IMR-90 (cell line): Measurements from ENCODE around the gene SIM2. TPM values are rescaled to one million over a fixed set of nuclear protein-coding genes. Genes with fewer than 3 reads are reported as not detected.

Experiments used
- ATAC-seq: fragments of 200-7000 bp; cut with Tn5 transposase; 2 replicates; pipeline ENCODE4 v1.9.1; 2020; ENCODE audit warnings: low read depth, mild to moderate bottlenecking, moderate library complexity
- BruUV-seq: library from RNA; stranded (reverse); fragments of 400-500 nt; replicated peaks from 2 replicates; lab custom pipeline; 2021; lab: Mats Ljungman, UMichigan
- CTCF ChIA-PET: fragments of 300-600 bp; formaldehyde crosslinking; extraction: SDS; loops from one replicate; lab custom pipeline; 2021; ENCODE audit warnings: antibody characterized with exemption; lab: Yijun Ruan, JAX
- POLR2A ChIA-PET: fragments of 300-600 bp; sonication (Branson Sonifier 250); formaldehyde crosslinking; loops from one replicate; lab custom pipeline; 2022; ENCODE audit warnings: antibody characterized with exemption; ENCODE audit not compliant: unreplicated experiment; lab: Charles Lee
- DNase-seq: peaks from one replicate; pipeline ENCODE4 v3.0.0; 2013
- H2AFZ ChIP-seq: replicated peaks from 2 replicates; pipeline ENCODE3; 2013; ENCODE audit warnings: low read length, mild to moderate bottlenecking; ENCODE audit not compliant: poor library complexity
- H2AK5ac ChIP-seq: 2 replicates; pipeline ENCODE4 v1.6.1; 2013; ENCODE audit warnings: low read depth, low read length, inconsistent platforms
- H2AK9ac ChIP-seq: replicated peaks from 2 replicates; pipeline ENCODE3; 2013; ENCODE audit warnings: mild to moderate bottlenecking, low read depth, low read length, moderate library complexity; ENCODE audit not compliant: poor library complexity
- H2BK120ac ChIP-seq: 2 replicates; pipeline ENCODE4 v1.6.1; 2013; ENCODE audit warnings: low read depth, low read length, inconsistent platforms
- H2BK15ac ChIP-seq: 3 replicates; pipeline ENCODE4 v1.6.1; 2013; ENCODE audit warnings: low read depth, low read length, inconsistent platforms
- H2BK20ac ChIP-seq: 2 replicates; pipeline ENCODE4 v1.6.1; 2013; ENCODE audit warnings: low read depth, mild to moderate bottlenecking, inconsistent platforms, low read length, moderate library complexity
- H2BK5ac ChIP-seq: 2 replicates; pipeline ENCODE4 v1.6.1; 2013; ENCODE audit warnings: mild to moderate bottlenecking, low read depth, low read length, inconsistent platforms; ENCODE audit not compliant: poor library complexity, severe bottlenecking
- H3K14ac ChIP-seq: replicated peaks from 2 replicates; pipeline ENCODE4 v1.6.1; 2013; ENCODE audit warnings: low read depth, low read length, inconsistent platforms
- H3K18ac ChIP-seq: 2 replicates; pipeline ENCODE4 v1.6.1; 2013; ENCODE audit warnings: low read depth, low read length, control low read depth
- H3K23ac ChIP-seq: 2 replicates; pipeline ENCODE4 v1.6.1; 2013; ENCODE audit warnings: low read depth, low read length, inconsistent platforms
- H3K27ac ChIP-seq: 2 replicates; pipeline ENCODE4 v1.5.1; 2013; ENCODE audit warnings: mild to moderate bottlenecking, control low read depth, low read length; ENCODE audit not compliant: insufficient read depth
- H3K27me3 ChIP-seq: 2 replicates; pipeline ENCODE4 v1.6.1; 2013; ENCODE audit warnings: low read length; ENCODE audit not compliant: control insufficient read depth, insufficient read depth
- H3K36me3 ChIP-seq: 2 replicates; pipeline ENCODE4 v1.6.1; 2013; ENCODE audit warnings: low read length, mixed read lengths; ENCODE audit not compliant: control insufficient read depth, insufficient read depth
- H3K4ac ChIP-seq: 2 replicates; pipeline ENCODE4 v1.6.1; 2013; ENCODE audit warnings: low read depth, low read length, inconsistent platforms
- H3K4me1 ChIP-seq: 2 replicates; pipeline ENCODE4 v1.6.1; 2013; ENCODE audit warnings: low read length, mixed read lengths; ENCODE audit not compliant: control insufficient read depth, insufficient read depth
- H3K4me2 ChIP-seq: 2 replicates; pipeline ENCODE4 v1.6.1; 2013; ENCODE audit warnings: low read depth, mild to moderate bottlenecking, control low read depth, low read length, moderate library complexity
- H3K4me3 ChIP-seq: 2 replicates; pipeline ENCODE4 v1.5.1; 2013; ENCODE audit warnings: low read depth, mild to moderate bottlenecking, control low read depth, low read length, moderate library complexity; ENCODE audit not compliant: insufficient read depth
- H3K56ac ChIP-seq: 2 replicates; pipeline ENCODE4 v1.6.1; 2013; ENCODE audit warnings: low read length, inconsistent platforms; ENCODE audit not compliant: insufficient read depth; ENCODE audit errors: extremely low read depth
- H3K79me1 ChIP-seq, 2 experiments: 2 replicates each; pipeline ENCODE4 v1.6.1; 2013; ENCODE audit warnings: low read length in 2 of 2, inconsistent platforms in 1 of 2, low read depth in 1 of 2
- H3K9ac ChIP-seq: 2 replicates; pipeline ENCODE4 v1.6.1; 2013; ENCODE audit warnings: low read depth, low read length, control low read depth
- H3K9me1 ChIP-seq: 2 replicates; pipeline ENCODE4 v1.6.1; 2013; ENCODE audit warnings: low read length, inconsistent platforms; ENCODE audit not compliant: insufficient read depth
- H3K9me3 ChIP-seq: 2 replicates; pipeline ENCODE4 v1.6.1; 2013; ENCODE audit warnings: low read length; ENCODE audit not compliant: control insufficient read depth, insufficient read depth
- H4K20me1 ChIP-seq: 2 replicates; pipeline ENCODE4 v1.6.1; 2013; ENCODE audit warnings: low read length, inconsistent platforms; ENCODE audit not compliant: insufficient read depth
- H4K5ac ChIP-seq: 2 replicates; pipeline ENCODE4 v1.6.1; 2013; ENCODE audit warnings: mild to moderate bottlenecking, low read depth, low read length, control low read depth
- H4K8ac ChIP-seq, 2 experiments: 2 replicates each; pipeline ENCODE4 v1.6.1; 2013; ENCODE audit warnings: low read depth in 2 of 2, low read length in 2 of 2, control low read depth in 1 of 2, inconsistent platforms in 1 of 2
- H4K91ac ChIP-seq: 2 replicates; pipeline ENCODE4 v1.6.1; 2013; ENCODE audit warnings: low read depth, low read length, inconsistent platforms; ENCODE audit not compliant: insufficient read depth
- CHD1 ChIP-seq: IDR thresholded peaks from 2 replicates; pipeline ENCODE4 v1.6.1; 2012; ENCODE audit warnings: low read depth, low read length, improper control_type of control experiment
- ELK1 ChIP-seq: fragments of 150-350 bp; IDR thresholded peaks from 2 replicates; pipeline ENCODE4 v1.6.1; 2016; ENCODE audit warnings: low read depth, mild to moderate bottlenecking, low read length, moderate library complexity, borderline replicate concordance
- FOS ChIP-seq: fragments of 150-350 bp; IDR thresholded peaks from 2 replicates; pipeline ENCODE4 v1.6.1; 2016; ENCODE audit warnings: low read depth, low read length
- MAFK ChIP-seq: IDR thresholded peaks from 2 replicates; pipeline ENCODE4 v1.6.1; 2012; ENCODE audit warnings: low read depth, low read length, improper control_type of control experiment
- MAZ ChIP-seq: IDR thresholded peaks from 2 replicates; pipeline ENCODE4 v1.6.1; 2012; ENCODE audit warnings: low read depth, mild to moderate bottlenecking, low read length, improper control_type of control experiment, moderate library complexity, borderline replicate concordance
- MXI1 ChIP-seq: IDR thresholded peaks from 2 replicates; pipeline ENCODE4 v1.6.1; 2012; ENCODE audit warnings: low read depth, mild to moderate bottlenecking, low read length, moderate library complexity, borderline replicate concordance
- NFE2L2 ChIP-seq: fragments of 150-350 bp; IDR thresholded peaks from 2 replicates; pipeline ENCODE4 v1.6.1; 2016; ENCODE audit warnings: low read depth, mild to moderate bottlenecking, low read length
- RAD21 ChIP-seq: IDR thresholded peaks from 2 replicates; pipeline ENCODE4 v1.6.1; 2012; ENCODE audit warnings: low read length, improper control_type of control experiment
- RCOR1 ChIP-seq: IDR thresholded peaks from 2 replicates; pipeline ENCODE4 v1.6.1; 2012; ENCODE audit warnings: mild to moderate bottlenecking, low read length, improper control_type of control experiment; ENCODE audit not compliant: insufficient replicate concordance
- RFX5 ChIP-seq: IDR thresholded peaks from 2 replicates; pipeline ENCODE4 v1.8.0; 2012; ENCODE audit warnings: low read depth, mild to moderate bottlenecking, low read length, moderate library complexity
- SMC3 ChIP-seq: fragments of 150-350 bp; IDR thresholded peaks from 2 replicates; pipeline ENCODE4 v1.6.1; 2016; ENCODE audit warnings: low read depth, mild to moderate bottlenecking, antibody characterized with exemption, low read length, moderate library complexity
- WGBS, 2 experiments: methylation state at CpG; one replicate each; pipeline versions ENCODE4 v1.1.5 to v1.1.7; 2013; ENCODE audit warnings: missing lambda C conversion rate in 2 of 2; ENCODE audit not compliant: insufficient read length in 1 of 2; ENCODE audit errors: extremely low coverage in 2 of 2; 5-methylcytosine and 5-hydroxymethylcytosine counted together
- dilution Hi-C: fragments of 300-500 bp; cut with HindIII; formaldehyde crosslinking; loops from one replicate; pipeline ENCODE4 v1.14.3; 2018; ENCODE audit warnings: low sequenced_read_pairs; ENCODE audit not compliant: unreplicated experiment
- in situ Hi-C: fragments of 300-500 bp; cut with MboI; formaldehyde crosslinking; loops from 3 replicates; pipeline ENCODE4 v1.14.3; 2019; ENCODE audit warnings: low sequenced_read_pairs, inconsistent platforms, mixed read lengths
- intact Hi-C: fragments of 100-400 bp; cut with micrococcal nuclease; formaldehyde crosslinking; loops from 2 replicates; pipeline ENCODE4 v1.10.0; 2022
- polyA plus RNA-seq, 3 experiments: library from polyadenylated mRNA; depleted of rRNA; stranded (reverse); fragments of >200 nt; gene quantifications; 2 replicates each; pipeline ENCODE4 v1.2.3, GENCODE V29; 2012; ENCODE audit warnings: low replicate concordance in 1 of 3
- total RNA-seq: library from RNA; depleted of rRNA; stranded (reverse); fragments of >200 nt; gene quantifications from 2 replicates; pipeline ENCODE4 v1.2.3, GENCODE V29; 2012
- TF ChIP-seq, protein P1 (sequence below): conservative IDR thresholded peaks from 2 replicates; pipeline ENCODE4 v1.5.1; 2012; ENCODE audit warnings: mild to moderate bottlenecking, low read depth, low read length, improper control_type of control experiment
- TF ChIP-seq, protein P2 (sequence below): fragments of 150-350 bp; IDR thresholded peaks from 2 replicates; pipeline ENCODE4 v1.6.1; 2017; ENCODE audit warnings: mild to moderate bottlenecking, antibody characterized with exemption, low read length, low read depth

The SIM2 gene
- total and polyA plus RNA-seq, 2 of the 4 experiments (the other 2 are of a cell fraction) = 2.2 to 7.5 TPM

DNA sequence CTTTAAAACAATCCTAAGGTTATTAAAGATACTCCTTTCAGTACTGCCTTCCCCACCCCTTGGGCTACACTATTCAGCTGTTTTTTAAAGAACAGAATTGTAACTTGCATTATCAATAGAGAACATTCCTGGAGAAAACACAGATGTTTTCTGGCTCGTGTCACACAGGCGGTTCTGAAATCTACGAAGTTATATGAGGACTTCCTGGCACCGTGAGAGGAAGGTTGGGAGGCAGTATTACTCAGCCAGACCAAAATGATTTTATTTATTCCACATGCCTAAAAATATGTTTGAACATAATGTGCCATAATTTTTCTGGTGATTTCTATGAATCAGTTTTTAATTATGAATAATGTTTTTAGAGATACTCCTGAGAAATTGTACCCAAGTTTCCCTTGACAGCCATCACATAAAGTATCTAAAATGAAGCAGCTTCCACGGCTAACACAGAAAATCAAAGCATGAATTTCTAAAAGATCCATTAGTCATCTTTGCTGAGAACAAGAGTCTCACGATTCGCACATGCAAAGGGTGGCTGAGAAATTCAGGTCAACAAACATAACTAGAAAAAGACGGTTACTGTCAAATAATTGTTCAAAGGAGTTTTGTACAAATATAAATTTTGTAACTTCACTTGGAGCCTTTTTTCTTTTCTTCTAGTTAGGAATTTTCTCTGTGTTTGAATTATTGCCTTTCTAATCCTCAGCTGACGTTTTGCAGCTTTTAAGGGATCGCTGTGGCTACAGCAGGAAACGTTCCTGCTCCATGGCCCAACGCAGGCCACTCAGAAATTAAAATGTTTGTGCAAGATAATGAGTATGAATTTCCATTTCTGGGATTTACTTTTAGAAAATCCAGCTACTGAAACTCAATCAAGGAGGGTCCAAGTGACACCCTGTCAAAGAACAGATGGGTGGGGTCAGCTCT, 8.0 kb upstream of the SIM2 start:
- H3K9me3 ChIP-seq = peaks cover 15% of the 10 kb centered on the region
- H3K4me2 ChIP-seq = no peak overlapping the region
- no peak for TF ChIP-seq MAFK
- TF ChIP-seq RAD21 = no peak
- TF ChIP-seq FOS = no peak
- TF ChIP-seq, protein P1, sequence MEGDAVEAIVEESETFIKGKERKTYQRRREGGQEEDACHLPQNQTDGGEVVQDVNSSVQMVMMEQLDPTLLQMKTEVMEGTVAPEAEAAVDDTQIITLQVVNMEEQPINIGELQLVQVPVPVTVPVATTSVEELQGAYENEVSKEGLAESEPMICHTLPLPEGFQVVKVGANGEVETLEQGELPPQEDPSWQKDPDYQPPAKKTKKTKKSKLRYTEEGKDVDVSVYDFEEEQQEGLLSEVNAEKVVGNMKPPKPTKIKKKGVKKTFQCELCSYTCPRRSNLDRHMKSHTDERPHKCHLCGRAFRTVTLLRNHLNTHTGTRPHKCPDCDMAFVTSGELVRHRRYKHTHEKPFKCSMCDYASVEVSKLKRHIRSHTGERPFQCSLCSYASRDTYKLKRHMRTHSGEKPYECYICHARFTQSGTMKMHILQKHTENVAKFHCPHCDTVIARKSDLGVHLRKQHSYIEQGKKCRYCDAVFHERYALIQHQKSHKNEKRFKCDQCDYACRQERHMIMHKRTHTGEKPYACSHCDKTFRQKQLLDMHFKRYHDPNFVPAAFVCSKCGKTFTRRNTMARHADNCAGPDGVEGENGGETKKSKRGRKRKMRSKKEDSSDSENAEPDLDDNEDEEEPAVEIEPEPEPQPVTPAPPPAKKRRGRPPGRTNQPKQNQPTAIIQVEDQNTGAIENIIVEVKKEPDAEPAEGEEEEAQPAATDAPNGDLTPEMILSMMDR = no peak
- TF ChIP-seq, protein P2, sequence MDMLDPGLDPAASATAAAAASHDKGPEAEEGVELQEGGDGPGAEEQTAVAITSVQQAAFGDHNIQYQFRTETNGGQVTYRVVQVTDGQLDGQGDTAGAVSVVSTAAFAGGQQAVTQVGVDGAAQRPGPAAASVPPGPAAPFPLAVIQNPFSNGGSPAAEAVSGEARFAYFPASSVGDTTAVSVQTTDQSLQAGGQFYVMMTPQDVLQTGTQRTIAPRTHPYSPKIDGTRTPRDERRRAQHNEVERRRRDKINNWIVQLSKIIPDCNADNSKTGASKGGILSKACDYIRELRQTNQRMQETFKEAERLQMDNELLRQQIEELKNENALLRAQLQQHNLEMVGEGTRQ = no peak
- TF ChIP-seq MAZ = no peak
- no peak for TF ChIP-seq RCOR1
- no peak for TF ChIP-seq SMC3
- no peak for TF ChIP-seq ELK1
- TF ChIP-seq RFX5 = no peak
- no peak for TF ChIP-seq MXI1
- TF ChIP-seq CHD1 = no peak
- no peak for TF ChIP-seq NFE2L2

More for the DNA sequence above, 8.0 kb upstream of the SIM2 start:
- Histone ChIP-seq H4K91ac (no peak overlapping the region), H2AK9ac (no peak overlapping the region), H2AFZ (no peak overlapping the region), H3K18ac (no peak overlapping the region), H3K56ac (no peak overlapping the region), H4K5ac (no peak overlapping the region), H4K20me1 (peaks cover 11% of the 10 kb centered on the region; the same call in 1 of the 2 replicates), H3K27me3 (peaks cover 81% of the 10 kb centered on the region), H3K27ac (no peak overlapping the region), H3K79me1 (no peaks in the 10 kb centered on the region), H3K14ac (no peak overlapping the region), H2BK120ac (no peak overlapping the region), H2BK15ac (no peak overlapping the region), H4K8ac (no peak overlapping the region), H3K36me3 (no peaks in the 10 kb centered on the region), H3K4ac (no peak overlapping the region), H3K9ac (no peak overlapping the region), H2BK5ac (no peak overlapping the region), H3K4me1 (no peaks in the 10 kb centered on the region), H2BK20ac (0 out of 2 replicates have a peak overlapping the region, but pooled peaks have one; percentile 4), H3K23ac (no peak overlapping the region; the same call in 1 of the 2 replicates), H3K4me3 (no peak overlapping the region), H2AK5ac (no peak overlapping the region), H3K9me1 (peaks cover 2% of the 10 kb centered on the region; the same call in 1 of the 2 replicates)
- peak; percentile 28 for DNase-seq
- CTCF ChIA-PET = interaction anchor here (0.7 to 1.4 kb wide), 2 partner anchors 61 to 226 kb away, joined by 3 read pairs; no protein-coding TSS in a partner anchor
- dilution Hi-C loops (no loop called here), intact Hi-C loops (no loop called here), in situ Hi-C loops (no loop called here)
- no peak for ATAC-seq
- no TSS peak for BruUV-seq
- POLR2A ChIA-PET = no interaction called here
- WGBS, 2 experiments = no CpG with 5 or more reads among the region's 12 CpGs
